H1 (cell line): ENCODE measurements around the gene PPP1R14B. TPM values are rescaled to one million over a fixed set of nuclear protein-coding genes. Genes with fewer than 3 reads are reported as not detected.

Experiments used
- CTCF ChIA-PET: fragments of 300-600 bp; sonication (Branson Sonifier 250); formaldehyde crosslinking; loops from one replicate; lab custom pipeline; 2021; ENCODE audit not compliant: partially characterized antibody; lab: Charles Lee
- POLR2A ChIA-PET: fragments of 300-600 bp; sonication (Branson Sonifier 250); formaldehyde crosslinking; loops from one replicate; lab custom pipeline; 2021; ENCODE audit warnings: inconsistent platforms; ENCODE audit not compliant: partially characterized antibody; lab: Charles Lee
- DNase-seq, 2 experiments: peaks; one replicate each; pipeline versions ENCODE4 v3.0.0 to v3.0.0-alpha.2; 2010 to 2022; ENCODE audit warnings: low spot score in 2 of 2, low read depth in 1 of 2, mixed read lengths in 1 of 2
- FAIRE-seq: peaks from 2 replicates; lab custom pipeline; 2011; peaks lifted over from hg19 to GRCh38; lab: Jason Lieb, UNC
- H2AFZ ChIP-seq: 2 replicates; pipeline ENCODE4 v1.8.1; 2012; ENCODE audit warnings: low read length, inconsistent platforms
- H2AK5ac ChIP-seq: 2 replicates; pipeline ENCODE4 v1.6.1; 2013; ENCODE audit warnings: low read depth, low read length
- H2BK120ac ChIP-seq: replicated peaks from 2 replicates; pipeline ENCODE3; 2013; ENCODE audit warnings: low read depth, low read length, inconsistent platforms
- H2BK12ac ChIP-seq: 2 replicates; pipeline ENCODE4 v1.6.1; 2013; ENCODE audit warnings: low read depth, low read length
- H2BK15ac ChIP-seq: 2 replicates; pipeline ENCODE4 v1.6.1; 2013; ENCODE audit warnings: low read length
- H2BK20ac ChIP-seq: 2 replicates; pipeline ENCODE4 v1.6.1; 2013; ENCODE audit warnings: low read length
- H2BK5ac ChIP-seq: 2 replicates; pipeline ENCODE4 v1.6.1; 2013; ENCODE audit warnings: low read depth, low read length
- H3K14ac ChIP-seq: 2 replicates; pipeline ENCODE4 v1.6.1; 2013; ENCODE audit warnings: inconsistent platforms; ENCODE audit not compliant: insufficient read length
- H3K18ac ChIP-seq: 2 replicates; pipeline ENCODE4 v1.6.1; 2013; ENCODE audit warnings: low read length; ENCODE audit errors: extremely low read depth
- H3K23ac ChIP-seq: 2 replicates; pipeline ENCODE4 v1.6.1; 2013; ENCODE audit warnings: inconsistent platforms; ENCODE audit not compliant: insufficient read length
- H3K23me2 ChIP-seq: 2 replicates; pipeline ENCODE4 v1.6.1; 2013; ENCODE audit warnings: low read depth, low read length
- H3K27ac ChIP-seq: 2 replicates; pipeline ENCODE4 v1.6.1; 2011; ENCODE audit warnings: low read depth, low read length, inconsistent platforms
- H3K27me3 ChIP-seq, 4 experiments: replicated peaks in 1 of 4; 1 replicate in 1 of 4; 2 replicates in 3 of 4; pipeline versions ENCODE4 v1.6.1 to v1.8.1; 2011 to 2013; ENCODE audit warnings: low read length in 3 of 4, mild to moderate bottlenecking in 3 of 4, inconsistent platforms in 2 of 4, mixed read lengths in 2 of 4, moderate library complexity in 1 of 4; ENCODE audit not compliant: control insufficient read depth in 3 of 4, insufficient read depth in 3 of 4; ENCODE audit errors: extremely low read depth in 1 of 4
- H3K36me3 ChIP-seq, 4 experiments: 2 replicates each; pipeline versions ENCODE4 v1.6.1 to v1.8.1; 2011 to 2013; ENCODE audit warnings: mild to moderate bottlenecking in 4 of 4, low read length in 3 of 4, moderate library complexity in 2 of 4, control low read depth in 1 of 4, inconsistent platforms in 1 of 4; ENCODE audit not compliant: insufficient read depth in 4 of 4, control insufficient read depth in 2 of 4
- H3K4ac ChIP-seq: replicated peaks from 2 replicates; pipeline ENCODE3; 2013; ENCODE audit warnings: low read length, low read depth, mixed read lengths, inconsistent platforms; ENCODE audit not compliant: insufficient read length
- H3K4me1 ChIP-seq, 4 experiments: replicated peaks in 1 of 4; 1 replicate in 1 of 4; 2 replicates in 3 of 4; pipeline versions ENCODE4 v1.6.1 to v1.8.1; 2011 to 2013; ENCODE audit warnings: low read length in 3 of 4, inconsistent platforms in 2 of 4, mixed read lengths in 1 of 4; ENCODE audit not compliant: insufficient read depth in 4 of 4, control insufficient read depth in 3 of 4
- H3K4me2 ChIP-seq, 2 experiments: 2 replicates each; pipeline versions ENCODE4 v1.6.1 to v1.8.1; 2011 to 2013; ENCODE audit warnings: low read depth in 2 of 2, low read length in 2 of 2, control low read depth in 1 of 2, inconsistent platforms in 1 of 2, mild to moderate bottlenecking in 1 of 2; ENCODE audit not compliant: insufficient read depth in 1 of 2
- H3K4me3 ChIP-seq, 4 experiments: fragments of 200-600, 300-600 bp in 1 of 4; sonication (generic), shearing (Covaris generic), sonication (Bioruptor Twin) in 1 of 4; 2 replicates each; pipeline versions ENCODE4 v1.5.1 to v1.8.1; 2011 to 2016; ENCODE audit warnings: low read length in 4 of 4, low read depth in 3 of 4, control low read depth in 2 of 4, inconsistent platforms in 2 of 4, mild to moderate bottlenecking in 2 of 4, mixed read lengths in 1 of 4, moderate library complexity in 1 of 4; ENCODE audit not compliant: insufficient read depth in 2 of 4; ENCODE audit errors: extremely low read depth in 1 of 4
- H3K56ac ChIP-seq: replicated peaks from 2 replicates; pipeline ENCODE3; 2013; ENCODE audit warnings: low read depth, mild to moderate bottlenecking, mixed read lengths, low read length, inconsistent platforms; ENCODE audit not compliant: insufficient read length
- H3K79me1 ChIP-seq: 2 replicates; pipeline ENCODE4 v1.6.1; 2013; ENCODE audit warnings: low read depth, low read length, control low read depth
- H3K79me2 ChIP-seq, 2 experiments: 2 replicates each; pipeline versions ENCODE4 v1.6.1 to v1.8.1; 2012 to 2013; ENCODE audit warnings: low read length in 2 of 2, mild to moderate bottlenecking in 2 of 2, inconsistent platforms in 1 of 2; ENCODE audit not compliant: insufficient read depth in 2 of 2, control insufficient read depth in 1 of 2
- H3K9ac ChIP-seq, 4 experiments: replicated peaks in 1 of 4; 1 replicate in 1 of 4; 2 replicates in 3 of 4; pipeline versions ENCODE4 v1.6.1 to v1.8.1; 2011 to 2013; ENCODE audit warnings: low read depth in 3 of 4, low read length in 3 of 4, control low read depth in 2 of 4, mild to moderate bottlenecking in 2 of 4, moderate library complexity in 2 of 4, inconsistent platforms in 1 of 4; ENCODE audit errors: extremely low read depth in 1 of 4
- H3K9me3 ChIP-seq, 2 experiments: 2 replicates each; pipeline versions ENCODE4 v1.6.1 to v1.8.1; 2012 to 2013; ENCODE audit warnings: mild to moderate bottlenecking in 2 of 2, moderate library complexity in 2 of 2, control low read depth in 1 of 2, inconsistent platforms in 1 of 2, low read depth in 1 of 2, low read length in 1 of 2, mixed read lengths in 1 of 2; ENCODE audit not compliant: insufficient read depth in 2 of 2
- H4K20me1 ChIP-seq, 2 experiments: replicated peaks in 1 of 2; 2 replicates each; pipeline versions ENCODE3 to v1.8.1; 2011 to 2013; ENCODE audit warnings: inconsistent platforms in 2 of 2, low read length in 2 of 2, mild to moderate bottlenecking in 1 of 2; ENCODE audit not compliant: insufficient read depth in 2 of 2, control insufficient read depth in 1 of 2
- H4K5ac ChIP-seq: 2 replicates; pipeline ENCODE4 v1.6.1; 2013; ENCODE audit warnings: low read length, low read depth, mixed read lengths, inconsistent platforms; ENCODE audit not compliant: insufficient read length
- H4K8ac ChIP-seq: 2 replicates; pipeline ENCODE4 v1.8.0; 2013; ENCODE audit warnings: mild to moderate bottlenecking, moderate library complexity, low read length, inconsistent platforms; ENCODE audit not compliant: insufficient read depth; ENCODE audit errors: extremely low read depth
- H4K91ac ChIP-seq: replicated peaks from 2 replicates; pipeline ENCODE3; 2013; ENCODE audit warnings: low read length, mixed read lengths, inconsistent platforms; ENCODE audit not compliant: insufficient read length
- CREB1 ChIP-seq: IDR thresholded peaks from 2 replicates; pipeline ENCODE4 v1.6.1; 2012; ENCODE audit warnings: inconsistent platforms
- HDAC2 ChIP-seq, 2 experiments: fragments of 300-600 bp in 1 of 2; sonication (generic) in 1 of 2; IDR thresholded peaks; 2 replicates each; pipeline ENCODE4 v1.6.1; 2011 to 2012; ENCODE audit warnings: low read depth in 2 of 2, low read length in 2 of 2, mild to moderate bottlenecking in 2 of 2, moderate library complexity in 2 of 2, borderline replicate concordance in 1 of 2, inconsistent platforms in 1 of 2
- KDM4A ChIP-seq: IDR thresholded peaks from one replicate; pipeline ENCODE4 v1.7.1; 2012; ENCODE audit warnings: low read depth, mild to moderate bottlenecking, moderate library complexity, low read length, inconsistent platforms; ENCODE audit not compliant: severe bottlenecking
- NRF1 ChIP-seq: IDR thresholded peaks from 2 replicates; pipeline ENCODE4 v1.6.1; 2011; ENCODE audit warnings: mild to moderate bottlenecking, low read depth, low read length, improper control_type of control experiment
- PHF8 ChIP-seq: fragments of 200-600 bp; sonication (generic); conservative IDR thresholded peaks from 2 replicates; pipeline ENCODE4 v1.7.1; 2012; ENCODE audit warnings: low read depth, mild to moderate bottlenecking, inconsistent platforms, low read length, moderate library complexity
- SP1 ChIP-seq: IDR thresholded peaks from 2 replicates; pipeline ENCODE4 v1.6.1; 2011; ENCODE audit warnings: low read depth, low read length
- SRF ChIP-seq: IDR thresholded peaks from 2 replicates; pipeline ENCODE4 v1.6.1; 2011; ENCODE audit warnings: mild to moderate bottlenecking, low read depth, low read length, moderate library complexity
- TBP ChIP-seq: IDR thresholded peaks from 2 replicates; pipeline ENCODE4 v1.6.1; 2011; ENCODE audit warnings: low read depth, low read length, improper control_type of control experiment
- WGBS, 2 experiments: shearing (Covaris generic) in 1 of 2; methylation state at CpG; one replicate each; pipeline versions ENCODE4 v1.1.6 to v1.1.7; 2013 to 2015; ENCODE audit warnings: low lambda C conversion rate in 2 of 2, mixed read lengths in 2 of 2, inconsistent platforms in 1 of 2, low coverage in 1 of 2, missing lambda C conversion rate in 1 of 2; ENCODE audit not compliant: insufficient replicate concordance in 2 of 2, insufficient coverage in 1 of 2, insufficient read length in 1 of 2; ENCODE audit errors: extremely low coverage in 1 of 2, missing lambda C conversion rate in 1 of 2; 5-methylcytosine and 5-hydroxymethylcytosine counted together
- polyA plus RNA-seq, 7 experiments: library from polyadenylated mRNA; depleted of rRNA in 3 of 7; stranded (reverse) in 5 of 7; unstranded in 2 of 7; fragments of >200 nt in 5 of 7; fragments of 200-250 nt in 2 of 7; gene quantifications; 1 replicate in 5 of 7; 2 replicates in 1 of 7; 4 replicates in 1 of 7; pipeline versions ENCODE4 v1.2.1 to v1.2.3, GENCODE V29; 2011 to 2013; ENCODE audit warnings: missing spikeins in 2 of 7, mixed read lengths in 2 of 7
- total RNA-seq: library from RNA; stranded (reverse); fragmentation: NEBNext Ultra II Directional; extraction: Animal tissue kit (Norgen Biotek cat#: 25700); gene quantifications from 2 replicates; pipeline ENCODE4 v1.2.1, GENCODE V29; 2021
- TF ChIP-seq, protein P1 (sequence below): IDR thresholded peaks from 2 replicates; pipeline ENCODE4 v1.6.1; 2012; ENCODE audit warnings: inconsistent platforms

The PPP1R14B gene
- total and polyA plus RNA-seq, 2 of the 8 experiments (the other 6 are each of a cell fraction or from before 2014, with no cell fraction given), result 265 to 419 TPM

DNA sequence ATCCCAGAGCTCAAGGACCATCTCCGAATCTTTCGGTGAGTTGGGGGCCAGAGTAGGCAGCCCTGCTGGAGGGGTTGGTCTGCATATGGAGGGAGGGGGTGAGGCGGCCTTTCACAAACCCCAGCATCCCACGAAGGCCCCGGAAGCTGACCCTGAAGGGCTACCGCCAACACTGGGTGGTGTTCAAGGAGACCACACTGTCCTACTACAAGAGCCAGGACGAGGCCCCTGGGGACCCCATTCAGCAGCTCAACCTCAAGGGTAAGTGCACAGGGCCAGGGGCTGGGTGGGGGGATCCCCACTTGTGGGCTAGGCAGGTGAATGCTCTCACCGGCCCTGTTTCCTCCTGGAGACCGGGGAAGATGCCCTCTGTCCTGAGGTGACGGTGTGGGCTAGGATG, 27.0 kb downstream of the PPP1R14B start:
- no peak overlapping the region for H3K4me3 ChIP-seq
- peaks cover 0 to 9% (median 5%) of the 10 kb centered on the region in 4 experiments; a peak in 5 of 8 replicates for H3K36me3 ChIP-seq
- H4K20me1 ChIP-seq, result peaks cover 2 to 13% of the 10 kb centered on the region in 2 experiments
- no peak overlapping the region for H3K9ac ChIP-seq
- no peaks in the 10 kb centered on the region for H3K9me3 ChIP-seq
- H2AK5ac ChIP-seq, result no peak overlapping the region
- H2BK20ac ChIP-seq, result no peak overlapping the region
- no peak overlapping the region for H3K56ac ChIP-seq
- H3K23ac ChIP-seq, result no peak overlapping the region
- no peak overlapping the region for H3K18ac ChIP-seq
- H3K23me2 ChIP-seq, result no peaks in the 10 kb centered on the region
- H4K91ac ChIP-seq, result no peak overlapping the region
- CTCF ChIA-PET, result interaction anchor here (1.1 to 2.8 kb wide), 6 partner anchors 9 to 56 kb away, joined by 3 to 19 read pairs (median 4); partner anchors contain the start of genes FERMT3 and PLCB3
- H3K14ac ChIP-seq, result no peak overlapping the region
- WGBS, 2 experiments, result 96% methylated on average over 10 of the region's 10 CpGs; no CpG with 5 or more reads in 1 of the 2 experiments
- no peaks in the 10 kb centered on the region for H3K79me1 ChIP-seq
- H3K79me2 ChIP-seq, result no peaks in the 10 kb centered on the region
- no peak overlapping the region for H2BK15ac ChIP-seq
- H3K4me2 ChIP-seq, result no peak overlapping the region
- H2BK120ac ChIP-seq, result no peak overlapping the region
- H2BK5ac ChIP-seq, result no peak overlapping the region
- no peaks in the 10 kb centered on the region; a peak in 1 of 7 replicates for H3K4me1 ChIP-seq
- FAIRE-seq (no peak), DNase-seq (no peak)
- no peaks in the 10 kb centered on the region for H3K27me3 ChIP-seq
- H2AFZ ChIP-seq, result no peak overlapping the region
- H4K5ac ChIP-seq, result no peak overlapping the region
- no peak for TF ChIP-seq TBP
- TF ChIP-seq KDM4A, result no peak
- no peak for TF ChIP-seq CREB1
- TF ChIP-seq SP1, result no peak
- TF ChIP-seq PHF8, result no peak
- no peak for TF ChIP-seq NRF1
- TF ChIP-seq SRF, result no peak
- no peak for TF ChIP-seq HDAC2 (IDR thresholded peaks at IDR 0.05; ENCODE audit: borderline replicate concordance in 1 of 2, low read depth in 2 of 2, low read length in 2 of 2)
- TF ChIP-seq, protein P1, sequence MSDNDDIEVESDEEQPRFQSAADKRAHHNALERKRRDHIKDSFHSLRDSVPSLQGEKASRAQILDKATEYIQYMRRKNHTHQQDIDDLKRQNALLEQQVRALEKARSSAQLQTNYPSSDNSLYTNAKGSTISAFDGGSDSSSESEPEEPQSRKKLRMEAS, result no peak
- TF ChIP-seq, all 59 proteins: peak for 0
- Histone ChIP-seq H4K8ac (no peak overlapping the region), H3K27ac (no peak overlapping the region), H3K4ac (no peak overlapping the region), H2BK12ac (no peak overlapping the region)
- POLR2A ChIA-PET, result interaction anchor here (1.0 to 14.1 kb wide), 9 partner anchors 11 to 50 kb away, joined by 3 to 253 read pairs (median 4); partner anchors contain the start of genes FERMT3, PLCB3, STIP1 and VEGFB
